GM18951 (cell line): ENCODE data around the gene CLDN4.
"Not testable (repeated sequence)": the region's sequence is repeated elsewhere in the genome, so short reads cannot be mapped to it uniquely, and the experiment has no call there.

Experiments used
- POLR2A ChIP-seq: IDR thresholded peaks from 4 replicates; pipeline ENCODE4 v1.6.1; 2011; ENCODE audit warnings: mild to moderate bottlenecking; ENCODE audit not compliant: insufficient read length, insufficient read depth; ENCODE audit errors: extremely low read depth
- in situ Hi-C: fragments of 300-500 bp; cut with MboI; formaldehyde crosslinking; loops from one replicate; pipeline ENCODE4 v1.12.0; 2022; ENCODE audit warnings: low sequenced_read_pairs, mixed read lengths, inconsistent platforms; ENCODE audit not compliant: unreplicated experiment

CLDN4 gene

GRCh38 chr7:73829921-73830680 lies 695 bp upstream of the CLDN4 start:
- in situ Hi-C loops: no loop called here
- no peak for TF ChIP-seq POLR2A

DNA sequence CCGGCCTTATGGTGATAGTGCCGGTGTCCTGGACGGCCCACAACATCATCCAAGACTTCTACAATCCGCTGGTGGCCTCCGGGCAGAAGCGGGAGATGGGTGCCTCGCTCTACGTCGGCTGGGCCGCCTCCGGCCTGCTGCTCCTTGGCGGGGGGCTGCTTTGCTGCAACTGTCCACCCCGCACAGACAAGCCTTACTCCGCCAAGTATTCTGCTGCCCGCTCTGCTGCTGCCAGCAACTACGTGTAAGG lies 713 bp downstream of the CLDN4 start:
- in situ Hi-C loops: no loop called here

GRCh38 chr7:73831834-73832651 lies 1.2 kb downstream of the CLDN4 start:
- no peak for TF ChIP-seq POLR2A
- in situ Hi-C loops: no loop called here

More for the DNA sequence above, 713 bp downstream of the CLDN4 start:
- TF ChIP-seq POLR2A: no peak

GRCh38 chr7:73832806-73833205 lies 2.0 kb downstream of the CLDN4 start:
- in situ Hi-C loops: no loop called here
- TF ChIP-seq POLR2A: no peak

GRCh38 chr7:73833251-73833919 lies 2.6 kb downstream of the CLDN4 start:
- in situ Hi-C loops: no loop called here
- TF ChIP-seq POLR2A: no peak

- in situ Hi-C loops: no loop called here
- TF ChIP-seq POLR2A: no peak
Observed at GRCh38 chr7:73834626-73835191, 3.9 kb downstream of the CLDN4 start.

- in situ Hi-C loops: not testable (repeated sequence)
Observed at GRCh38 chr7:73837167-73837566, 6.4 kb downstream of the CLDN4 start.

DNA sequence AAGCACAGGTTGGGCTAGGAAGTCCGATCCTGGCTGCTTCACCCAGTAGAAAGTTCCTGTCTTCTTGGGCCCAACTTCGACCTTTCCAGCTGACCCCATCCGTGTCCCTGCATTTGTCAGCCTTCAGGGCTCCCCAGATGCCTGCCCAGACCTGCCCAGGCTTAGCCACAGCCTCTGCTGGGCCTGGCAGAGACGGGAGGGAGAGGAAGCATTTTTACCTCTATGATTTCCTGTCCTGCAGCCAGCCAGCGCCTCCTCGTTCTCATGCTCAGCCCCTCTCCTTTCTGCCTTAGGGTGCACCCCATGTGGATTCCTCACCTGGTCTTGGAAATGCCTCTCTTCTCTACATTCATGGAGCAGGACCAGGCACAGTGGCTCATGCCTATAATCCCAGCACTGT lies 7.8 kb downstream of the CLDN4 start:
- in situ Hi-C loops: no loop called here
- no peak for TF ChIP-seq POLR2A

DNA sequence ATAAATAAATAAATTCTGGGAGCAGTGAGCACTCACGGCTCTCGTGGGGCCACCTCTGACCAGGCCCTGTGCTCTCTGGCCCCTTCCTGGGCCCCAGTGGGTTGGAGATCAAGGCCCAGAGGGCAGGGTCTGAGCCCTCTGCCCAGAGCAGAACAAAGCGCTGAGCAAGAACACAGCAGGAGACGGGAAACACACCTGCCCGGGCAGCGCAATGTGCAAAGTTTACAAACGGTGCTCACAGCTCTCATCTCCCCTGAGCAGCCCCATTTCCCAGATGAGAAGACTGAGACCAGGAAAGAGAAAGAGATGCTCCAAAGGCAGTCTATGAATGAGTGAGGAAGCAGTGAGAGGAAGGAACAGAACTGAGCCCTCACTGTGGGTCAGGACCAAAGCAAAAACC lies 8.5 kb downstream of the CLDN4 start:
- in situ Hi-C loops: no loop called here
- TF ChIP-seq POLR2A: no peak

DNA sequence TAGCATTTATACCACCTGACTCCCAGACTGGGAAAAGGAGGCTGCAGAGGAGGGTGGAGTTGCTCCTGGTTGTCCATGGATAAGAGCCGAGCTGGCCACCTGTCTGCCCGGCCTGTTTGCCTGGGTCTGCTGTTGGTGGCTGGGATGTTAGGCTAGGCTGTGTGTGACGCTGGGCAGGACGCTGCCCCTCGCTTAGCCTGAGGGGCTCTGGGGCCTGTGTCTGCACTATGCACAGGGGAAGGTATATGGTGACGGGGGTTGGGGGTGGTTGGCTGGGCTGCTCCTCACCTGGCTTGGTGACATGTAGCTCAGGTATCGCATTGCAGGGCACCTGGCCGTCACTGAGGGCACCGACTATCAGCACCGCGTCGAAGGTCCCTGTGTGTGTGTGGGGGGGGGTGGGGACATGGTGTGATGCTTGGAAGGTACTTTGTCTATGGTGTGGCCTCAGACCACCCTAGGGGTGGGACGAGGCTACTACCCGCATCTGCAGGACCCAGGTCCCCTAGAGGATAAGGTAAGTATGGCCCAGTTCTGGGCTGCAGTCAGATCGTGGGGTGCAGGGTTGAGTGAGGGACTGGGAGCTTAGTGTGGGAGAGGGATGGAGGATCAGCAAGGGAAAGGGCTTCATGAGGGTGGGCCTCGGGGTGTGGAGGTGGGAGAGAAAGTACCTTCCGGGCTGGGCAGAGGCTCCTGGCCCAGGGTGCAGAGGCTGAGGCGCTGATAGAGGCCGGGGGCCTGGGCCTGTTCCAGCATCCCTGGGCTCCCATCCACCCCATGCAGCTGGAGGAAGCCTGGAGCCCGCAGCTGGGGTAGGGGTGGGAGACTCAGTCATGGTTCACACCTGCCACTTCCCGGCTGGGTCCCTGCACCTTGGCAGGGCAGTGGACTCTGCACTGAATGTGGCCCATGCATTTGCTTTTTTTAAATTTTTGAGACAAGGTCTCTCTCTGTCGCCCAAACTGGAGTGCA lies 9.2 kb downstream of the CLDN4 start:
- no peak for TF ChIP-seq POLR2A
- in situ Hi-C loops: no loop called here

- in situ Hi-C loops: no loop called here
Observed at GRCh38 chr7:73840715-73841379, 10.1 kb downstream of the CLDN4 start.

GRCh38 chr7:73841689-73842066 lies 10.9 kb downstream of the CLDN4 start:
- no peak for TF ChIP-seq POLR2A
- in situ Hi-C loops: no loop called here

More at GRCh38 chr7:73840715-73841379, 10.1 kb downstream of the CLDN4 start:
- no peak for TF ChIP-seq POLR2A
